Measurements from ENCODE around the gene TNFRSF25.

DNA sequence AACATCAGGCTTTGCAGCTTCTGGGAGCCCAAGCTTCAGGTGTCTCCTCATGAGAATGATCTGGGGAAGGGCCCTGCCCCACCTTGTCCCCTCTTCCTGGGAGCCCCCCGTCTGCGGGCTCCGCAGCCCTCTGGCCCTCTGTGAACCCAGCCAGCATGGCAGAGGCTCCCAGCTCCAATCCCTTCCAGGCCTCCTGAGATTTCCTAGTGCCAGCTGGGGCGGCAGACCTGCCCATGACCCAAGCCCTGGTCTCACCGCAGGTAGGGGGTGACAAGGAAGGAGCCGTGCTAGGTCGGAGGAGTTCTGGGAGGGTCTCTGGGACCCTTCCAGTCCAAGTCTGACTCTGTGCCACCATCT lies 17.8 kb upstream of the TNFRSF25 start:
- TF ChIP-seq, protein P1, sequence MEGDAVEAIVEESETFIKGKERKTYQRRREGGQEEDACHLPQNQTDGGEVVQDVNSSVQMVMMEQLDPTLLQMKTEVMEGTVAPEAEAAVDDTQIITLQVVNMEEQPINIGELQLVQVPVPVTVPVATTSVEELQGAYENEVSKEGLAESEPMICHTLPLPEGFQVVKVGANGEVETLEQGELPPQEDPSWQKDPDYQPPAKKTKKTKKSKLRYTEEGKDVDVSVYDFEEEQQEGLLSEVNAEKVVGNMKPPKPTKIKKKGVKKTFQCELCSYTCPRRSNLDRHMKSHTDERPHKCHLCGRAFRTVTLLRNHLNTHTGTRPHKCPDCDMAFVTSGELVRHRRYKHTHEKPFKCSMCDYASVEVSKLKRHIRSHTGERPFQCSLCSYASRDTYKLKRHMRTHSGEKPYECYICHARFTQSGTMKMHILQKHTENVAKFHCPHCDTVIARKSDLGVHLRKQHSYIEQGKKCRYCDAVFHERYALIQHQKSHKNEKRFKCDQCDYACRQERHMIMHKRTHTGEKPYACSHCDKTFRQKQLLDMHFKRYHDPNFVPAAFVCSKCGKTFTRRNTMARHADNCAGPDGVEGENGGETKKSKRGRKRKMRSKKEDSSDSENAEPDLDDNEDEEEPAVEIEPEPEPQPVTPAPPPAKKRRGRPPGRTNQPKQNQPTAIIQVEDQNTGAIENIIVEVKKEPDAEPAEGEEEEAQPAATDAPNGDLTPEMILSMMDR (IDR thresholded peaks at IDR 0.05; ENCODE audit: borderline replicate concordance, extremely low read depth, low read length, poor library complexity, severe bottlenecking): no peak
- no peak for TF ChIP-seq EZH2 (IDR thresholded peaks at IDR 0.05; ENCODE audit: borderline replicate concordance, low read depth, low read length, severe bottlenecking)

Measured in DND-41 (cell line).